Kidney epithelial cell (primary cell): ENCODE results near the gene KDM2A. TPM values are rescaled to one million over a fixed set of nuclear protein-coding genes. Genes with fewer than 3 reads are reported as not detected.

Source experiments
- DNase-seq: peaks from one replicate; pipeline ENCODE4 v3.0.0-alpha.2; 2010; ENCODE audit warnings: low read depth
- H3K27me3 ChIP-seq: 2 replicates; pipeline ENCODE4 v1.6.0; 2011; ENCODE audit warnings: low read length; ENCODE audit not compliant: control insufficient read depth, insufficient read depth
- H3K36me3 ChIP-seq: 2 replicates; pipeline ENCODE4 v1.5.1; 2011; ENCODE audit warnings: low read length; ENCODE audit not compliant: control insufficient read depth, insufficient read depth
- H3K4me3 ChIP-seq: 2 replicates; pipeline ENCODE4 v1.5.1; 2011; ENCODE audit warnings: low read depth, mild to moderate bottlenecking, control low read depth, low read length
- total RNA-seq: library from RNA; depleted of rRNA; stranded (reverse); fragments of >200 nt; gene quantifications from 2 replicates; pipeline ENCODE4 v1.2.3, GENCODE V29; 2015
- TF ChIP-seq, protein P1 (sequence below): IDR thresholded peaks from 2 replicates; pipeline ENCODE4 v1.5.1; 2011; ENCODE audit warnings: mild to moderate bottlenecking, moderate library complexity, low read length, control low read depth, inconsistent platforms; ENCODE audit not compliant: insufficient read depth, poor library complexity, severe bottlenecking

KDM2A gene
- total RNA-seq, 1 donor from 2014 or later = 36.2 TPM

DNA sequence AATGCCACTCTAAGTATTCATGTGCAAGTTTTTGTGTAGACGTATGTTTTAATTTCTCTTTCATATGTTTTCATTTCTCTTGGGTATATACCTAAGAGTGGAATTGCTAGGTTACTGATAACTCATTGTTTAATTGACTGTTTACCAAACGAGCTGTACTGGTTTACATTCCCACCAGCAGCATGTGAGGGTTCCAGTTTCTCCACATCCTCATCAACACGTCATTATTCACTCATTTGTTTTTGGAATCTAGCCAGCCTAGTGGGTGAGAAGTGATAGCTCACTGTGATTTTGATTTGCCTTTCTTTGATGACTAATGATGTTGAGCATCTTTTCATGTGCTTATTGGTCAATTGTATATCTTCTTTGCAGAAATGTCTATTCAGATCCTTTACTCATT, 174.0 kb downstream of the KDM2A start:
- TF ChIP-seq, protein P1, sequence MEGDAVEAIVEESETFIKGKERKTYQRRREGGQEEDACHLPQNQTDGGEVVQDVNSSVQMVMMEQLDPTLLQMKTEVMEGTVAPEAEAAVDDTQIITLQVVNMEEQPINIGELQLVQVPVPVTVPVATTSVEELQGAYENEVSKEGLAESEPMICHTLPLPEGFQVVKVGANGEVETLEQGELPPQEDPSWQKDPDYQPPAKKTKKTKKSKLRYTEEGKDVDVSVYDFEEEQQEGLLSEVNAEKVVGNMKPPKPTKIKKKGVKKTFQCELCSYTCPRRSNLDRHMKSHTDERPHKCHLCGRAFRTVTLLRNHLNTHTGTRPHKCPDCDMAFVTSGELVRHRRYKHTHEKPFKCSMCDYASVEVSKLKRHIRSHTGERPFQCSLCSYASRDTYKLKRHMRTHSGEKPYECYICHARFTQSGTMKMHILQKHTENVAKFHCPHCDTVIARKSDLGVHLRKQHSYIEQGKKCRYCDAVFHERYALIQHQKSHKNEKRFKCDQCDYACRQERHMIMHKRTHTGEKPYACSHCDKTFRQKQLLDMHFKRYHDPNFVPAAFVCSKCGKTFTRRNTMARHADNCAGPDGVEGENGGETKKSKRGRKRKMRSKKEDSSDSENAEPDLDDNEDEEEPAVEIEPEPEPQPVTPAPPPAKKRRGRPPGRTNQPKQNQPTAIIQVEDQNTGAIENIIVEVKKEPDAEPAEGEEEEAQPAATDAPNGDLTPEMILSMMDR = no peak
- DNase-seq = no peak
- no peaks in the 10 kb centered on the region for H3K27me3 ChIP-seq
- H3K4me3 ChIP-seq = no peak overlapping the region
- peaks cover 2% of the 10 kb centered on the region for H3K36me3 ChIP-seq

- DNase-seq = no peak
- Histone ChIP-seq H3K36me3 (peaks cover 3% of the 10 kb centered on the region), H3K4me3 (no peak overlapping the region), H3K27me3 (no peaks in the 10 kb centered on the region)
- TF ChIP-seq, protein P1 = no peak
These were observed 176.8 kb downstream of the KDM2A start for GRCh38 chr11:67295846-67296245.

GRCh38 chr11:67298786-67299185, 179.7 kb downstream of the KDM2A start:
- Histone ChIP-seq H3K27me3 (no peaks in the 10 kb centered on the region), H3K36me3 (peaks cover 3% of the 10 kb centered on the region), H3K4me3 (no peak overlapping the region)
- TF ChIP-seq, protein P1 = no peak
- DNase-seq = no peak

DNA sequence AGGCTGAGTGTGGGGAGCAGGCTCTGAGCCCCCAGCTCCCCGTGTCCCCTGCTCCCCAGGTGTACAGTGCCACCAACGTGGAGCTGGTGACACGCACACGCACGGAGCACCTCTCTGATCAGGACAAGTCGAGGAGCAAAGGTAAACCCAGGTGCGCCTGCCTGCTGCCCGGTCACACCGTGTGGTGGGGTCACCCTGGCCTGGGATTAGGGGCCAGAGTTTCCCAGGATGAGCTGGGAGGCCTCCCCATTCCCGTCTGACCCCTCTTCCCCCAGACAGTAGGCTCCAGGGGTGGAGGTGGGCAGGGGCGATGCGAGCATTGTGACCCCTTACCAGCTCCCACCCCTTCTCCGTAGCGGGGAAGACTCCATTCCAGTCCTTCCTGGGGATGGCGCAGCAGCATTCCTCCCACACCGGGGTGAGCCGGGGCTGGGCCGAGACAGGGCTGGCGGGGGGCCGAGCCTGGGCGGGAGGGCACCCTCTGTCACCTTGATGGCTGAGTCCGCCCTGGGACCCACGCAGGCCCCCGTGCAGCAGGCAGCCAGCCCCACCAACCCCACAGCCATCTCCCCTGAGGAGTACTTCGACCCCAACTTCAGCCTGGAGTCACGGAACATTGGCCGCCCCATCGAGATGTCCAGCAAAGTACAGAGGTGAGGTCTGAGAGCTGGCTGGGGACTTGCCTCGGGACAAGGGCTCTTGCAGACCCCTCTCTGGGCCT, 180.6 kb downstream of the KDM2A start:
- H3K4me3 ChIP-seq = no peak overlapping the region
- DNase-seq = no peak
- TF ChIP-seq, protein P1 = no peak
- H3K36me3 ChIP-seq = peaks cover 3% of the 10 kb centered on the region
- no peaks in the 10 kb centered on the region for H3K27me3 ChIP-seq

DNA sequence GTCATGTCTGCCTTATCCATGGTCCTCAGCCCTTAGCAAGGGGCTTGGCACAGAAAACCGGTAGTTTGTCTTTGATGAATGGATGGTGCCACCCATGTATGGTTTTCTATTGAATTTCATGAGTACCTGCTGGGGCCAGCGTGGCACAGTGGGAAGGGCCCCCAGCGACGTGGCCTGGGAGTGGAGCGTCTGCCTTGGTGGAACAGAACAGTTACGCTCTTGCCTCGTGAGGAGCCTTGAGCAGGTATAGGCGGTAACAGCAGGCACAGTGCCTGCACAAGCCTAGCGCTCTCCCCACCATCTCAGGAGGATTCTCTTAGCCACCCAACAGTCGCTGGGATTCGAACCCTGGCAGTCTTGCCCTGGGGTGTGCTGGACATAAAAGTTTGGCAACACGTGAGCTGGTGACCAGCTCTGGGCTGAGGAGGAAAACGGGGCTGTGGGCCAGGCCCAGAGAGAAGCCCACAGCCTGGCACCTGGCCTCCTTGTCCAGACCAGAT, 181.2 kb downstream of the KDM2A start:
- H3K36me3 ChIP-seq = peaks cover 3% of the 10 kb centered on the region
- TF ChIP-seq, protein P1 = no peak
- no peak for DNase-seq

DNA sequence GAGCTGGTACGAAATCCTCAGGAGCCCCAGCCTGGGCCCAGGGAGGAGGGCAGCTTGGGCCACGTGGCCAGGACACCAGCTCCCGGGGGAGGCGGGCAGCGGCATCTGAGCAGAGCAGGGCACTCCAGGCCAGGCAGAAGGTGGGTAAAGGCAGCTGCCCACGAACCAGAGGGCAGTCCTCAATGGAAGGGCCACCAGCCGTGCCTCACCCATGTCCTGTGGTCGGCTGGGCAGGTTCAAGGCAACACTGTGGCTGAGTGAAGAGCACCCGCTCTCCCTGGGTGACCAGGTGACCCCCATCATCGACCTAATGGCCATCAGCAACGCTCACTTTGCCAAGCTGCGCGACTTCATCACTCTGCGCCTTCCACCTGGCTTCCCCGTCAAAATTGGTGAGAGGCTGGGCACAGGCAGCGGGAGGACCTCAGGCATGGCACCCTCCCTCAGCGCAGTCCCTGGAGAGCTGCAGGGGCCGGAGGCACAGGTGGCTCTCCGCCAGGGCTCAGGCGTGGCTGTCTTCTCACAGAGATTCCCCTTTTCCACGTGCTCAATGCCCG, 181.8 kb downstream of the KDM2A start:
- Histone ChIP-seq H3K4me3 (no peak overlapping the region), H3K27me3 (no peaks in the 10 kb centered on the region), H3K36me3 (peaks cover 3% of the 10 kb centered on the region)
- no peak for DNase-seq
- TF ChIP-seq, protein P1 = no peak

More for the DNA sequence above, 181.2 kb downstream of the KDM2A start:
- H3K4me3 ChIP-seq = no peak overlapping the region
- no peaks in the 10 kb centered on the region for H3K27me3 ChIP-seq
